B cell (primary cell): ENCODE data around the gene CDK12. TPM values are rescaled to one million over a fixed set of nuclear protein-coding genes. Genes with fewer than 3 reads are reported as not detected.
"Not testable (repeated sequence)": the region's sequence is repeated elsewhere in the genome, so short reads cannot be mapped to it uniquely, and the experiment has no call there.

Experiments used
- ATAC-seq: fragments of 200-7000 bp; cut with Tn5 transposase; one replicate; pipeline ENCODE4 v1.10.0; 2021; ENCODE audit warnings: low read depth, mild to moderate bottlenecking, moderate number of reproducible peaks, moderate library complexity
- CTCF ChIA-PET: fragments of 350-600 bp; sonication (Branson Sonifier 250); formaldehyde crosslinking; loops from one replicate; lab custom pipeline; 2021; ENCODE audit warnings: antibody characterized with exemption, inconsistent platforms; lab: Charles Lee
- POLR2A ChIA-PET: fragments of 350-600 bp; sonication (Branson Sonifier 250); formaldehyde crosslinking; loops from one replicate; lab custom pipeline; 2021; ENCODE audit warnings: antibody characterized with exemption; lab: Charles Lee
- DNase-seq: peaks from one replicate; pipeline ENCODE4 v3.0.0; 2013
- H2AFZ ChIP-seq: 2 replicates; pipeline ENCODE4 v1.6.1; 2012; ENCODE audit warnings: mild to moderate bottlenecking, low read depth, low read length; ENCODE audit not compliant: insufficient read depth, poor library complexity, severe bottlenecking
- H3K27ac ChIP-seq, 2 donors: 1 replicate in 1 of 2; 2 replicates in 1 of 2; pipeline ENCODE4 v1.5.1; 2012 to 2013; ENCODE audit warnings: low read length in 2 of 2, mild to moderate bottlenecking in 2 of 2, moderate library complexity in 1 of 2
- H3K27me3 ChIP-seq, 4 experiments: fragments of 200-600 bp in 1 of 4; sonication (generic) in 1 of 4; replicated peaks in 1 of 4; 1 replicate in 2 of 4; 2 replicates in 2 of 4; pipeline versions ENCODE4 v1.6.1 to v1.7.0; 2013 to 2016; ENCODE audit warnings: low read length in 3 of 4, mild to moderate bottlenecking in 2 of 4, mixed read lengths in 1 of 4, moderate library complexity in 1 of 4; ENCODE audit not compliant: insufficient read depth in 4 of 4, control insufficient read depth in 3 of 4; ENCODE audit errors: control extremely low read depth in 1 of 4
- H3K36me3 ChIP-seq, 2 experiments: replicated peaks in 1 of 2; 1 replicate in 1 of 2; 2 replicates in 1 of 2; pipeline versions ENCODE4 v1.6.1 to v1.7.1; 2013; ENCODE audit warnings: low read length in 1 of 2; ENCODE audit not compliant: insufficient read depth in 2 of 2, control insufficient read depth in 1 of 2; ENCODE audit errors: control extremely low read depth in 1 of 2, extremely low read depth in 1 of 2
- H3K4me1 ChIP-seq, 2 donors: fragments of 200-600 bp in 1 of 2; sonication (generic) in 1 of 2; 1 replicate in 1 of 2; 2 replicates in 1 of 2; pipeline versions ENCODE4 v1.5.1 to v1.6.1; 2013 to 2017; ENCODE audit warnings: low read length in 2 of 2; ENCODE audit not compliant: control insufficient read depth in 2 of 2, insufficient read depth in 2 of 2
- H3K4me2 ChIP-seq: replicated peaks from 2 replicates; pipeline ENCODE3; 2012; ENCODE audit warnings: mild to moderate bottlenecking, low read depth, low read length; ENCODE audit not compliant: poor library complexity, severe bottlenecking
- H3K4me3 ChIP-seq, 5 experiments: fragments of 200-600 bp in 1 of 5; sonication (generic) in 1 of 5; 1 replicate in 3 of 5; 2 replicates in 2 of 5; pipeline versions ENCODE4 v1.5.1 to v1.7.0; 2011 to 2016; ENCODE audit warnings: low read length in 4 of 5, mild to moderate bottlenecking in 4 of 5, low read depth in 2 of 5, control low read depth in 1 of 5, moderate library complexity in 1 of 5; ENCODE audit not compliant: insufficient read depth in 1 of 5; ENCODE audit errors: control extremely low read depth in 1 of 5, extremely low read depth in 1 of 5
- H3K79me2 ChIP-seq: fragments of 200-600 bp; sonication (generic); one replicate; pipeline ENCODE4 v1.6.0; 2016; ENCODE audit warnings: low read length; ENCODE audit not compliant: control insufficient read depth, insufficient read depth
- H3K9ac ChIP-seq: fragments of 200-600 bp; sonication (generic); 2 replicates; pipeline ENCODE4 v1.6.1; 2017; ENCODE audit warnings: mild to moderate bottlenecking, low read length, moderate library complexity
- H3K9me3 ChIP-seq, 3 donors: one replicate each; pipeline versions ENCODE4 v1.6.1 to v1.7.1; 2013; ENCODE audit warnings: low read length in 2 of 3; ENCODE audit not compliant: control insufficient read depth in 2 of 3, insufficient read depth in 1 of 3; ENCODE audit errors: control extremely low read depth in 1 of 3
- H4K20me1 ChIP-seq: 2 replicates; pipeline ENCODE4 v1.6.0; 2012; ENCODE audit warnings: mild to moderate bottlenecking, low read length; ENCODE audit not compliant: insufficient read depth, control insufficient read depth, poor library complexity, severe bottlenecking
- H3K27ac Mint-ChIP-seq: one replicate; pipeline ENCODE4 v1.8.0; 2021; ENCODE audit warnings: mixed read lengths
- H3K27me3 Mint-ChIP-seq: one replicate; pipeline ENCODE4 v1.8.0; 2021; ENCODE audit warnings: mixed read lengths
- H3K4me1 Mint-ChIP-seq: one replicate; pipeline ENCODE4 v1.8.0; 2021; ENCODE audit warnings: mixed read lengths
- H3K4me3 Mint-ChIP-seq: one replicate; pipeline ENCODE4 v1.8.0; 2021; ENCODE audit warnings: mixed read lengths
- H3K9me3 Mint-ChIP-seq: one replicate; pipeline ENCODE4 v1.8.0; 2022; ENCODE audit warnings: mixed read lengths; ENCODE audit not compliant: insufficient read depth
- CTCF ChIP-seq: fragments of 200-600 bp; IDR thresholded peaks from one replicate; pipeline ENCODE4 v1.8.0; 2022; ENCODE audit warnings: antibody characterized with exemption, mild to moderate bottlenecking
- EZH2 ChIP-seq: IDR thresholded peaks from 2 replicates; pipeline ENCODE4 v1.6.1; 2012; ENCODE audit warnings: borderline replicate concordance, low read depth, mild to moderate bottlenecking, moderate library complexity, low read length; ENCODE audit not compliant: insufficient read depth, poor library complexity, severe bottlenecking
- WGBS: methylation state at CpG from one replicate; pipeline ENCODE4 v1.1.5; 2013; ENCODE audit warnings: missing lambda C conversion rate; ENCODE audit not compliant: insufficient coverage; 5-methylcytosine and 5-hydroxymethylcytosine counted together
- intact Hi-C: fragments of 100-400 bp; cut with micrococcal nuclease; formaldehyde crosslinking; loops from one replicate; pipeline ENCODE4 v1.10.0; 2022
- polyA plus RNA-seq: library from polyadenylated mRNA; depleted of rRNA; stranded (reverse); fragments of >200 nt; gene quantifications from 2 replicates; pipeline ENCODE4 v1.2.3, GENCODE V29; 2012
- total RNA-seq, 2 donors: library from RNA; stranded (reverse); fragments of 120-200 nt in 1 of 2; gene quantifications; 1 replicate in 1 of 2; 2 replicates in 1 of 2; pipeline versions ENCODE4 v1.2.3 to v1.2.4, GENCODE V29; 2013 to 2022

Gene CDK12
- total and polyA plus RNA-seq, 2 donors (not counting 1 experiment from before 2014, with no cell fraction given): 29.8 to 117 TPM

GRCh38 chr17:39429600-39429999, 31.7 kb upstream of the CDK12 start:
- 100% methylated on average over 2 of the region's 4 CpGs for WGBS
- Histone ChIP-seq H3K27ac (no peak overlapping the region), H4K20me1 (no peaks in the 10 kb centered on the region), H3K9me3 (no peaks in the 10 kb centered on the region), H3K9ac (no peak overlapping the region), H3K79me2 (peaks cover 8% of the 10 kb centered on the region), H3K4me2 (no peak overlapping the region), H3K4me1 (no peaks in the 10 kb centered on the region), H2AFZ (no peak overlapping the region), H3K36me3 (peaks cover 5 to 66% of the 10 kb centered on the region in 2 experiments), H3K4me3 (no peak overlapping the region), H3K27me3 (no peaks in the 10 kb centered on the region)
- Mint-ChIP-seq H3K27me3 (no peaks in the 10 kb centered on the region), H3K4me3 (no peak overlapping the region), H3K4me1 (no peaks in the 10 kb centered on the region), H3K27ac (no peak overlapping the region), H3K9me3 (no peaks in the 10 kb centered on the region)
- ChIA-PET CTCF (no interaction called here), POLR2A (interaction anchor here (0.6 kb wide), 1 partner anchor 641 kb away, joined by 4 read pairs; no protein-coding TSS in a partner anchor)
- no peak for ATAC-seq
- intact Hi-C loops: no loop called here
- TF ChIP-seq CTCF (no peak), EZH2 (no peak)
- DNase-seq: no peak

GRCh38 chr17:39439868-39440267, 21.4 kb upstream of the CDK12 start:
- H3K27ac ChIP-seq, intact Hi-C loops, H3K9ac ChIP-seq, H3K27me3 ChIP-seq, ATAC-seq, H3K9me3 Mint-ChIP-seq, H3K27ac Mint-ChIP-seq, H3K4me1 ChIP-seq, H3K79me2 ChIP-seq, H3K4me1 Mint-ChIP-seq, H3K4me3 ChIP-seq, DNase-seq, H3K4me3 Mint-ChIP-seq, H3K9me3 ChIP-seq, H3K4me2 ChIP-seq, H4K20me1 ChIP-seq, H2AFZ ChIP-seq, H3K27me3 Mint-ChIP-seq: not testable (repeated sequence)
- ChIA-PET POLR2A (interaction anchor here (0.5 kb wide), 1 partner anchor 17 kb away, joined by 7 read pairs; no protein-coding TSS in a partner anchor), CTCF (interaction anchor here (0.7 kb wide), 1 partner anchor 36 kb away, joined by 3 read pairs; no protein-coding TSS in a partner anchor)
- peaks cover 13 to 60% of the 10 kb centered on the region in 2 experiments for H3K36me3 ChIP-seq
- WGBS: 100% methylated on average over 1 of the region's 2 CpGs
